ENCODE data around the gene GRM4.

DNA sequence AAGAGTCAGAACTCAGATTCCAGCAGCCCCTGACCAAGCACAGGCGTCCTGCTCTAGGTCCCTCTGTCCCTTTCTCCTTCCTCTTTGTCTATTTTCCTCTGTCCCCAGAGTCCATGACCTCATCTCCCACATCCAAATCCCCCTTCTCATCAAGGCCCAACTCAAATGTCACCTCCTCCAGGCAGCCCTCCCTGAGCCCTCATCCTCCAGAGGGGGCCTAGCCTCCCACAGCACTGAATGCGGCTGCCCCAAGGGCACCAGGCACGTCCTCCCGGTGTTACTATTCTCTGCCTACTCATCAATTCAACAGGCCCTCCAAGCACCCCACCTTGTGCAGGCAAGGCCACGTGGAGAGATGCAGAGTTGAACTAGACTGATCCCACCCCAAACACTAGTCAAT is 49.7 kb downstream of the GRM4 start:
- no peak for TF ChIP-seq POLR2A (IDR thresholded peaks at IDR 0.05)
- TF ChIP-seq, protein P1, sequence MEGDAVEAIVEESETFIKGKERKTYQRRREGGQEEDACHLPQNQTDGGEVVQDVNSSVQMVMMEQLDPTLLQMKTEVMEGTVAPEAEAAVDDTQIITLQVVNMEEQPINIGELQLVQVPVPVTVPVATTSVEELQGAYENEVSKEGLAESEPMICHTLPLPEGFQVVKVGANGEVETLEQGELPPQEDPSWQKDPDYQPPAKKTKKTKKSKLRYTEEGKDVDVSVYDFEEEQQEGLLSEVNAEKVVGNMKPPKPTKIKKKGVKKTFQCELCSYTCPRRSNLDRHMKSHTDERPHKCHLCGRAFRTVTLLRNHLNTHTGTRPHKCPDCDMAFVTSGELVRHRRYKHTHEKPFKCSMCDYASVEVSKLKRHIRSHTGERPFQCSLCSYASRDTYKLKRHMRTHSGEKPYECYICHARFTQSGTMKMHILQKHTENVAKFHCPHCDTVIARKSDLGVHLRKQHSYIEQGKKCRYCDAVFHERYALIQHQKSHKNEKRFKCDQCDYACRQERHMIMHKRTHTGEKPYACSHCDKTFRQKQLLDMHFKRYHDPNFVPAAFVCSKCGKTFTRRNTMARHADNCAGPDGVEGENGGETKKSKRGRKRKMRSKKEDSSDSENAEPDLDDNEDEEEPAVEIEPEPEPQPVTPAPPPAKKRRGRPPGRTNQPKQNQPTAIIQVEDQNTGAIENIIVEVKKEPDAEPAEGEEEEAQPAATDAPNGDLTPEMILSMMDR (IDR thresholded peaks at IDR 0.05), result no peak

Measured in right lobe of liver (tissue), 4 donors.